Retinal pigment epithelial cell (primary cell): ENCODE data around the gene PCGF1.

Experiments
- DNase-seq: peaks from one replicate; pipeline ENCODE4 v3.0.0-alpha.2; 2010; ENCODE audit warnings: low read depth
- H3K4me3 ChIP-seq: 2 replicates; pipeline ENCODE4 v1.5.1; 2011; ENCODE audit warnings: mild to moderate bottlenecking, low read length, control low read depth, moderate library complexity
- TF ChIP-seq, protein P1 (sequence below): conservative IDR thresholded peaks from 2 replicates; pipeline ENCODE4 v1.5.1; 2011; ENCODE audit warnings: low read depth, low read length, control low read depth, inconsistent platforms

Gene PCGF1

DNA sequence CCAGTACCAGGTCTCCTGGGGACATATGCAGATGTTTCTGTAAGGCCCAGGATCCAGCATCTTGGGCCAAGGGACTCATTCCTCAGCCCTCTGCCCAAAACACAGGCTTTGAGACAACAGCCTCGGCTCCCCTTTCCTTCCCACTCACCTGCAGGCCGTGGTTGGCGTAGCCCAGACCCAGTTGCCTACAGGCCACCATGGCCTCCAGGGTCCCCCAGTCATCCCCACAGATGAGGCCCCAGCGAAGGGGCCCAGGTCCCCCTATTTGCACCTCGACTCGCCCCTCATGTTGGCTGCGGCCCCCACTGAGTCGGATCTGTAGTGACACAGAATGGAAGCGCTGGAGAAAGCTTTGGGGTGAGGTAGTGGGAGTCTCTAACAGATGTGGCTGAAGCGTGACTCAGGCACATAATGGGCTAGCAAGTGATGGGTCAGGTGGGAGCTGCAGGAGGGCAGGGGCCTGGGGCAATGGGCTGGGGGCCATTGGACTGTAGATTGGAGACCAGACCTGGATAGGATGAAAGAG lies 28.0 kb upstream of the PCGF1 start:
- no peak overlapping the region for H3K4me3 ChIP-seq
- no peak for DNase-seq
- TF ChIP-seq, protein P1, sequence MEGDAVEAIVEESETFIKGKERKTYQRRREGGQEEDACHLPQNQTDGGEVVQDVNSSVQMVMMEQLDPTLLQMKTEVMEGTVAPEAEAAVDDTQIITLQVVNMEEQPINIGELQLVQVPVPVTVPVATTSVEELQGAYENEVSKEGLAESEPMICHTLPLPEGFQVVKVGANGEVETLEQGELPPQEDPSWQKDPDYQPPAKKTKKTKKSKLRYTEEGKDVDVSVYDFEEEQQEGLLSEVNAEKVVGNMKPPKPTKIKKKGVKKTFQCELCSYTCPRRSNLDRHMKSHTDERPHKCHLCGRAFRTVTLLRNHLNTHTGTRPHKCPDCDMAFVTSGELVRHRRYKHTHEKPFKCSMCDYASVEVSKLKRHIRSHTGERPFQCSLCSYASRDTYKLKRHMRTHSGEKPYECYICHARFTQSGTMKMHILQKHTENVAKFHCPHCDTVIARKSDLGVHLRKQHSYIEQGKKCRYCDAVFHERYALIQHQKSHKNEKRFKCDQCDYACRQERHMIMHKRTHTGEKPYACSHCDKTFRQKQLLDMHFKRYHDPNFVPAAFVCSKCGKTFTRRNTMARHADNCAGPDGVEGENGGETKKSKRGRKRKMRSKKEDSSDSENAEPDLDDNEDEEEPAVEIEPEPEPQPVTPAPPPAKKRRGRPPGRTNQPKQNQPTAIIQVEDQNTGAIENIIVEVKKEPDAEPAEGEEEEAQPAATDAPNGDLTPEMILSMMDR: no peak

DNA sequence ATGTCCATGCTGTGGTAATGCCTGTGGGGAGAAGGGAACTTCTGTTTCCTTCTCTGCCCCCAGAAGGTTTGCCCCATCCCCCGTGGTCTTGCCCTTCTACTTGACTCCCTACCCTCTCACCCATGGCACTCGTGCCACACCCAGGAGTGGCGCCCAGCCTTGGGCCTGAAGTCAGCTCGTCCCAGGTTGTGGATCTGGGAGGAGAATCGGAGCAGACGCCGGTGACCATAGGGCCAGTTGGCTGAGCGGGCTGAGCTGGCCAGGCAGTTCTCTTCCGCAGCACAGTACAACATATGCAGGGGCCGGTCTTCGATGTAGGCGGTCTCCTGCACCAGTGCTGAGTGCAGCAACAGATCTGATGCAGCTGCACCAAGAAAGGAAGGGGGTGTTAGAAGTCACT lies 26.9 kb upstream of the PCGF1 start:
- TF ChIP-seq, protein P1: no peak
- DNase-seq: no peak
- no peak overlapping the region for H3K4me3 ChIP-seq

DNA sequence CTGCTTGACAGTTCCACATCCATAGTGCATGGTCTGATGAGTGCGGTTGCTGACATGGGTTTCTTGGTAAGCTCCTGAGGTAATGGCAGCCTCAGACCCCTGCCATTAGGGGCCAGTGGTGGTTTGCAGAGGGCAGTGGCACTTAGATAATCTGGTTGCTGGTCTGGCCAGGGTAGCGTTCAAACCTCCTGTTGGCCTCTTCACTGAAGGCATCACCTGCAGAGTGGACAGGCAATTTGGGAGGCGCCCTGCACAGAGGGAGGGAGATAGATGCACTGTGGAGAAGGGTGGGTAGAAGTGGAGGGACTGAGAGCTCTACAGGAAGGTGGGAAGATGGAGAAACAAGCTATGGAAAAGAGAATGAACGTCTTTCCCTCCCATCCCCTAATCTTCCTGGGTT lies 26.0 kb upstream of the PCGF1 start:
- TF ChIP-seq, protein P1: no peak
- no peak overlapping the region for H3K4me3 ChIP-seq

DNA sequence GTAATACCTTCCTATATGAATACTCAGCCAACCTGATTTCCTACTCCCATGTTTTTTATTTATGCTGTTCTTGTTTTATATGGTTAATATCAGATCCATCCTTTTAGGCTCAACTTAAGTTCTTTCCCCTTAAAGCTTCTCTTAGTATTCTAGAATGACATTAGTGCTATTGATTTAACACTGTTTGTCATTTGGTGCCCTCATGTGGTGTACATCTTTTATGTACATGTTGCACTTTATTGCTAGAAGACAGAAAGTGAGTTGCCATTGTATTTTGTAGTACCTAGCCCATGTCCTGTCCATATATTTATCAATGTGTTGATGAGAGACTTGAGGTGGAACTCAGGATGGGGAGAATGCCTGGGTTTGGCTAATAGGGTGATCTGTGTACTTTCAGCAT lies 24.7 kb upstream of the PCGF1 start:
- TF ChIP-seq, protein P1: peak; percentile 25
- DNase-seq: no peak
- H3K4me3 ChIP-seq: no peak overlapping the region

More for the DNA sequence above, 26.0 kb upstream of the PCGF1 start:
- DNase-seq: no peak

DNA sequence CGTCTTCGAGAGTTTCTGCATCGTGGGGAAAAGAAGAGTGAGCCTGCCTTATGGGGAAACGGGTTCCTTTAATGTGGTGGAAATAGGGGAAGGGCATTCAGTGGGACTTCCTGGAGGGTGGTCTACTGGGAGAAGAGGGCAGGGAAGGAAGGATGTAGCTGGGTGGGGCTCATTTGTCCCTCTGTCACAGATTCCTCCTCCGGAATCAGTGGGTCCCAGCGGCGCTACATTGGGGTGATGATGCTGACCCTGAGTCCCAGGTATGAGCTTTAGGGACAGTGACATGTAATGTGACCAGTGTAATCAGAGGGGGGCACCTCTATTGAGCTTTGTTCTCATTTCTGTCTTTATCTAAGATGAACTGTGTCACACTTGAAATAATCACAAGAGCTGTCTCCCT lies 24.2 kb upstream of the PCGF1 start:
- no peak for DNase-seq
- H3K4me3 ChIP-seq: no peak overlapping the region
- TF ChIP-seq, protein P1: no peak

DNA sequence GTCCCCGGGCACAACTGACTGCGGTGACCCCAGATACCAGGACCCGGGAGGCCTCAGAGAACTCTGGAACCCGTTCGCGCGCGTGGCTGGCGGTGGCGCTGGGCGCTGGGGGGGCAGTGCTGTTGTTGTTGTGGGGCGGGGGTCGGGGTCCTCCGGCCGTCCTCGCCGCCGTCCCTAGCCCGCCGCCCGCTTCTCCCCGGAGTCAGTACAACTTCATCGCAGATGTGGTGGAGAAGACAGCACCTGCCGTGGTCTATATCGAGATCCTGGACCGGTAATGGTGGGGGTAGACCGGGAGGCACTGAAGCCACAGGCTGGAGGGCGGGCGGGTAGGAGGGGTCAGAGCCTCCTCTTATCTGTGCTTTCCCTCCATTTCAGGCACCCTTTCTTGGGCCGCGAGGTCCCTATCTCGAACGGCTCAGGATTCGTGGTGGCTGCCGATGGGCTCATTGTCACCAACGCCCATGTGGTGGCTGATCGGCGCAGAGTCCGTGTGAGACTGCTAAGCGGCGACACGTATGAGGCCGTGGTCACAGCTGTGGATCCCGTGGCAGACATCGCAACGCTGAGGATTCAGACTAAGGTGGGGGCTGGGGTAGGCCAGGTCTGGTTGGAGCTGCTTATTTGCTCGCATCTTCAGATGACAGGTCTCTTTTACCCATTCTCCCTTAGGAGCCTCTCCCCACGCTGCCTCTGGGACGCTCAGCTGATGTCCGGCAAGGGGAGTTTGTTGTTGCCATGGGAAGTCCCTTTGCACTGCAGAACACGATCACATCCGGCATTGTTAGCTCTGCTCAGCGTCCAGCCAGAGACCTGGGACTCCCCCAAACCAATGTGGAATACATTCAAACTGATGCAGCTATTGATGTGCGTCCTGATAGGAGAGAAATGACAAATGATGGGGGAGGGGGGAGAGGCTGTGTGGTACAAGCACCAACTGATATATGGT lies 23.0 kb upstream of the PCGF1 start:
- TF ChIP-seq, protein P1: no peak
- H3K4me3 ChIP-seq: peak overlapping the region; percentile 96
- DNase-seq: no peak
